ENCODE data around the gene OR52E4.

- TF ChIP-seq CTCF (conservative IDR thresholded peaks at IDR 0.05; ENCODE audit: low read length): no peak
- TF ChIP-seq EZH2phosphoT487 (IDR thresholded peaks at IDR 0.05; ENCODE audit: borderline replicate concordance, low read depth, low read length): no peak
Observed at GRCh38 chr11:5928271-5928670, 47.8 kb downstream of the OR52E4 start.

Measured in OCI-LY7 (cell line).